Measurements from ENCODE around the gene NTNG1.

DNA sequence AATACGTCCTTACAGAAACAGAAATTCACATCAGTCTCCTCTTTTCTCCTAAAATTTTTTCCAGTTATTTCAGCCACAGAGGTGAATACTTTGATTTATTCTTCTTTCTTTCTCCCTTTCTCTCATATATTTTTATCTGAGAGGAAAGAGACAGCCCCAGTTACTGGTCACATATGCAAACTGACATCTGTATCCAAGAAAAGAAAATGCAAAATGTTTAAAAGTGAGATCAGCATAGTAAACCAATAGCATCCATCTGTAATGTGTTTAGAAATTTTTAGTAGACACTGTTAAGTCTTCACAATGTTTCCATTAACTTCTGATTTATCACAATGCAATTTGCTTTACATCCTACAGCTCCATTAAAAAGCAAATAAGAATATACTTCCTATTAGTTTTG, 53.5 kb downstream of the NTNG1 start:
- TF ChIP-seq, protein P1, sequence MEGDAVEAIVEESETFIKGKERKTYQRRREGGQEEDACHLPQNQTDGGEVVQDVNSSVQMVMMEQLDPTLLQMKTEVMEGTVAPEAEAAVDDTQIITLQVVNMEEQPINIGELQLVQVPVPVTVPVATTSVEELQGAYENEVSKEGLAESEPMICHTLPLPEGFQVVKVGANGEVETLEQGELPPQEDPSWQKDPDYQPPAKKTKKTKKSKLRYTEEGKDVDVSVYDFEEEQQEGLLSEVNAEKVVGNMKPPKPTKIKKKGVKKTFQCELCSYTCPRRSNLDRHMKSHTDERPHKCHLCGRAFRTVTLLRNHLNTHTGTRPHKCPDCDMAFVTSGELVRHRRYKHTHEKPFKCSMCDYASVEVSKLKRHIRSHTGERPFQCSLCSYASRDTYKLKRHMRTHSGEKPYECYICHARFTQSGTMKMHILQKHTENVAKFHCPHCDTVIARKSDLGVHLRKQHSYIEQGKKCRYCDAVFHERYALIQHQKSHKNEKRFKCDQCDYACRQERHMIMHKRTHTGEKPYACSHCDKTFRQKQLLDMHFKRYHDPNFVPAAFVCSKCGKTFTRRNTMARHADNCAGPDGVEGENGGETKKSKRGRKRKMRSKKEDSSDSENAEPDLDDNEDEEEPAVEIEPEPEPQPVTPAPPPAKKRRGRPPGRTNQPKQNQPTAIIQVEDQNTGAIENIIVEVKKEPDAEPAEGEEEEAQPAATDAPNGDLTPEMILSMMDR (IDR thresholded peaks at IDR 0.05) = no peak
- TF ChIP-seq POLR2AphosphoS5 (IDR thresholded peaks at IDR 0.05) (no peak), EP300 (IDR thresholded peaks at IDR 0.05) (no peak)
